Panc1 (cell line): ENCODE results near the gene MYBPHL.

Source experiments
- POLR2AphosphoS5 ChIP-seq: IDR thresholded peaks from 2 replicates; pipeline ENCODE4 v1.6.1; 2012; ENCODE audit warnings: mild to moderate bottlenecking, low read depth, low read length, moderate library complexity
- SIN3A ChIP-seq: IDR thresholded peaks from 2 replicates; pipeline ENCODE4 v1.6.1; 2012; ENCODE audit warnings: low read depth, mild to moderate bottlenecking, low read length, moderate library complexity, borderline replicate concordance; ENCODE audit not compliant: insufficient read depth
- TCF7L2 ChIP-seq: IDR thresholded peaks from 2 replicates; pipeline ENCODE4 v1.6.1; 2011; ENCODE audit warnings: mild to moderate bottlenecking, low read depth, low read length, inconsistent platforms
- TF ChIP-seq, protein P1 (sequence below): fragments of 450-650 bp; IDR thresholded peaks from 2 replicates; pipeline ENCODE4 v1.5.1; 2017; ENCODE audit warnings: mild to moderate bottlenecking

GRCh38 chr1:109331113-109331512 is 24.3 kb upstream of the MYBPHL start:
- TF ChIP-seq, protein P1, sequence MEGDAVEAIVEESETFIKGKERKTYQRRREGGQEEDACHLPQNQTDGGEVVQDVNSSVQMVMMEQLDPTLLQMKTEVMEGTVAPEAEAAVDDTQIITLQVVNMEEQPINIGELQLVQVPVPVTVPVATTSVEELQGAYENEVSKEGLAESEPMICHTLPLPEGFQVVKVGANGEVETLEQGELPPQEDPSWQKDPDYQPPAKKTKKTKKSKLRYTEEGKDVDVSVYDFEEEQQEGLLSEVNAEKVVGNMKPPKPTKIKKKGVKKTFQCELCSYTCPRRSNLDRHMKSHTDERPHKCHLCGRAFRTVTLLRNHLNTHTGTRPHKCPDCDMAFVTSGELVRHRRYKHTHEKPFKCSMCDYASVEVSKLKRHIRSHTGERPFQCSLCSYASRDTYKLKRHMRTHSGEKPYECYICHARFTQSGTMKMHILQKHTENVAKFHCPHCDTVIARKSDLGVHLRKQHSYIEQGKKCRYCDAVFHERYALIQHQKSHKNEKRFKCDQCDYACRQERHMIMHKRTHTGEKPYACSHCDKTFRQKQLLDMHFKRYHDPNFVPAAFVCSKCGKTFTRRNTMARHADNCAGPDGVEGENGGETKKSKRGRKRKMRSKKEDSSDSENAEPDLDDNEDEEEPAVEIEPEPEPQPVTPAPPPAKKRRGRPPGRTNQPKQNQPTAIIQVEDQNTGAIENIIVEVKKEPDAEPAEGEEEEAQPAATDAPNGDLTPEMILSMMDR: no peak
- TF ChIP-seq SIN3A (no peak), TCF7L2 (no peak), POLR2AphosphoS5 (no peak)
